ENCODE measurements around the gene FAAP20. TPM values are rescaled to one million over a fixed set of nuclear protein-coding genes. Genes with fewer than 3 reads are reported as not detected.
A peak's percentile ranks its signal among the peaks of the same experiment; 100 is the strongest.

FAAP20 gene, protein sequence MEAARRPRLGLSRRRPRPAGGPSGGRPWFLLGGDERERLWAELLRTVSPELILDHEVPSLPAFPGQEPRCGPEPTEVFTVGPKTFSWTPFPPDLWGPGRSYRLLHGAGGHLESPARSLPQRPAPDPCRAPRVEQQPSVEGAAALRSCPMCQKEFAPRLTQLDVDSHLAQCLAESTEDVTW
- total RNA-seq (100 to 1,000 TPM in 1 of 9 donors, 10 to 100 TPM in 8; 26.4 to 106 (median 49.3) TPM), polyA plus RNA-seq (100 to 1,000 TPM in 2 of 3 donors, 1 to 10 TPM in 1; 2.7 to 185 (median 160) TPM)
- long read RNA-seq, donor 1, transcript FAAP20-202 (4 exons, 729 nt): major isoform, 22 of 25 reads
- long read RNA-seq, donor 1, partial matches to known transcripts: 0 of 25 reads
- long read RNA-seq, donor 1, other reads (novel, unspliced or antisense): 0 of 25 reads
- long read RNA-seq, donor 2, transcript FAAP20-202 (4 exons, 729 nt): major isoform, 8 of 9 reads
- long read RNA-seq, donor 2, partial matches to known transcripts: 0 of 9 reads
- long read RNA-seq, donor 2, other reads (novel, unspliced or antisense): 0 of 9 reads
- long read RNA-seq, donor 3, full-length matches to known transcripts: 14 of 14 reads
- long read RNA-seq, donor 3, partial matches to known transcripts: 0 of 14 reads
- long read RNA-seq, donor 3, other reads (novel, unspliced or antisense): 0 of 14 reads
- long read RNA-seq, donor 4, transcript FAAP20-202 (4 exons, 729 nt): major isoform, 8 of 14 reads
- long read RNA-seq, donor 4, partial matches to known transcripts: 2 of 14 reads
- long read RNA-seq, donor 4, other reads (novel, unspliced or antisense): 3 of 14 reads
- long read RNA-seq, donor 5, transcript FAAP20-202 (4 exons, 729 nt): major isoform, 49 of 99 reads
- long read RNA-seq, donor 5, partial matches to known transcripts: 12 of 99 reads
- long read RNA-seq, donor 5, other reads (novel, unspliced or antisense): 31 of 99 reads
- long read RNA-seq, donor 6, transcript FAAP20-202 (4 exons, 729 nt): major isoform, 7 of 14 reads
- long read RNA-seq, donor 6, partial matches to known transcripts: 3 of 14 reads
- long read RNA-seq, donor 6, other reads (novel, unspliced or antisense): 1 of 14 reads
- long read RNA-seq, donor 7, transcript FAAP20-202 (4 exons, 729 nt): major isoform, 11 of 18 reads
- long read RNA-seq, donor 7, partial matches to known transcripts: 0 of 18 reads
- long read RNA-seq, donor 7, other reads (novel, unspliced or antisense): 0 of 18 reads
- long read RNA-seq, donor 8, full-length matches to known transcripts: 26 of 26 reads
- long read RNA-seq, donor 8, partial matches to known transcripts: 0 of 26 reads
- long read RNA-seq, donor 8, other reads (novel, unspliced or antisense): 0 of 26 reads
- long read RNA-seq, donor 9, transcript FAAP20-202 (4 exons, 729 nt): major isoform, 24 of 30 reads
- long read RNA-seq, donor 9, partial matches to known transcripts: 0 of 30 reads
- long read RNA-seq, donor 9, other reads (novel, unspliced or antisense): 0 of 30 reads
- long read RNA-seq, donor 10, transcript FAAP20-202 (4 exons, 729 nt): major isoform, 10 of 13 reads
- long read RNA-seq, donor 10, partial matches to known transcripts: 0 of 13 reads
- long read RNA-seq, donor 10, other reads (novel, unspliced or antisense): 0 of 13 reads

DNA sequence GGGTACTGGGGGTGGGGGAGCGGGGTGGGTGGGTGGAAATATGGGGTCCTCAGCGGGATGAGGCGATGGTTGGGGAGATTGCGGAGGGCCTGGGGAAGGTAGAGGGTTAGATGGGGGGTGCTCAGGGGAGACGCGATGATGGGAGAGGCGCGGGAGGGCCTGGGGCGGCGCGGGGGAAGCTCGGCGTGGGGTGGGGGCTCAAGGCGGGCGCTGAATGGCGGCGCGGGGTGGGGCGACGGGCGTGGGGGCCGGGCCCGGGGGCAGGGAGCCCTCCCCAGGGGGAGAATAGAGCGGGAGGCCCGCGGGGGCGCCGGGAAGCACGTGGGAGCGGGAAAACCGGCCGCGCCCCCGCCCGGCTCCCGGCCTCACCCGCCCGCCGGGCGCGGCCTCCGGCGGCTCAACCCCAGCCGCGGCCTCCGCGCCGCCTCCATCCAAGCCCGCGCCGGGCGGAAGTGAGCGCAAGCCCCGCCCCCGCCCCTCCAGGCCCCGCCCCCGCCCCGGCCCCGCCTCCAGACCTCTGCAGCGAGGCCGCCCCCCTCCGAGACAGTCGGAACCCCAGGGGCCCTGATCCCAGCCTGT lies at the start of gene FAAP20:
Gene FAAP20 (minus strand): TSS at position 454 of the 579 bp plus-strand sequence. CDS start 23 bp downstream, at position 431.
- H3K4me3 ChIP-seq: peak within 1 kb of the TSS; percentile 11 to 84 (median 30)
- WGBS, 4 donors: 2 to 3% (median 3%) methylated on average over 5 to 50 of the region's 63 CpGs; no CpG with 5 or more reads in 1 of the 4 donors
- intact Hi-C loops (cut with DNase I): loop anchor here in 1 of 2 donors (10.0 kb wide), 1 partner anchor 350 kb away; no protein-coding TSS in a partner anchor
- H3K4me1 ChIP-seq (replicated peaks in 1 of 2): peaks cover 14 to 53% of the 10 kb centered on the region in 2 donors
- no peaks in the 10 kb centered on the region for H3K36me3 ChIP-seq (replicated peaks in 1 of 2)
- H3K27me3 ChIP-seq: no peaks in the 10 kb centered on the region
- no peaks in the 10 kb centered on the region for H3K9me3 ChIP-seq (replicated peaks in 1 of 3)
- H3K27ac ChIP-seq: peak within 1 kb of the TSS; percentile 8 to 97 (median 87)
- peak in 1 of 2 donors; percentile 46 for TF ChIP-seq POLR2A (IDR thresholded peaks at IDR 0.05)
- TF ChIP-seq, protein P1, sequence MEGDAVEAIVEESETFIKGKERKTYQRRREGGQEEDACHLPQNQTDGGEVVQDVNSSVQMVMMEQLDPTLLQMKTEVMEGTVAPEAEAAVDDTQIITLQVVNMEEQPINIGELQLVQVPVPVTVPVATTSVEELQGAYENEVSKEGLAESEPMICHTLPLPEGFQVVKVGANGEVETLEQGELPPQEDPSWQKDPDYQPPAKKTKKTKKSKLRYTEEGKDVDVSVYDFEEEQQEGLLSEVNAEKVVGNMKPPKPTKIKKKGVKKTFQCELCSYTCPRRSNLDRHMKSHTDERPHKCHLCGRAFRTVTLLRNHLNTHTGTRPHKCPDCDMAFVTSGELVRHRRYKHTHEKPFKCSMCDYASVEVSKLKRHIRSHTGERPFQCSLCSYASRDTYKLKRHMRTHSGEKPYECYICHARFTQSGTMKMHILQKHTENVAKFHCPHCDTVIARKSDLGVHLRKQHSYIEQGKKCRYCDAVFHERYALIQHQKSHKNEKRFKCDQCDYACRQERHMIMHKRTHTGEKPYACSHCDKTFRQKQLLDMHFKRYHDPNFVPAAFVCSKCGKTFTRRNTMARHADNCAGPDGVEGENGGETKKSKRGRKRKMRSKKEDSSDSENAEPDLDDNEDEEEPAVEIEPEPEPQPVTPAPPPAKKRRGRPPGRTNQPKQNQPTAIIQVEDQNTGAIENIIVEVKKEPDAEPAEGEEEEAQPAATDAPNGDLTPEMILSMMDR (IDR thresholded peaks at IDR 0.05): no peak
- DNase-seq: peak in 1 of 7 donors; percentile 73

DNA sequence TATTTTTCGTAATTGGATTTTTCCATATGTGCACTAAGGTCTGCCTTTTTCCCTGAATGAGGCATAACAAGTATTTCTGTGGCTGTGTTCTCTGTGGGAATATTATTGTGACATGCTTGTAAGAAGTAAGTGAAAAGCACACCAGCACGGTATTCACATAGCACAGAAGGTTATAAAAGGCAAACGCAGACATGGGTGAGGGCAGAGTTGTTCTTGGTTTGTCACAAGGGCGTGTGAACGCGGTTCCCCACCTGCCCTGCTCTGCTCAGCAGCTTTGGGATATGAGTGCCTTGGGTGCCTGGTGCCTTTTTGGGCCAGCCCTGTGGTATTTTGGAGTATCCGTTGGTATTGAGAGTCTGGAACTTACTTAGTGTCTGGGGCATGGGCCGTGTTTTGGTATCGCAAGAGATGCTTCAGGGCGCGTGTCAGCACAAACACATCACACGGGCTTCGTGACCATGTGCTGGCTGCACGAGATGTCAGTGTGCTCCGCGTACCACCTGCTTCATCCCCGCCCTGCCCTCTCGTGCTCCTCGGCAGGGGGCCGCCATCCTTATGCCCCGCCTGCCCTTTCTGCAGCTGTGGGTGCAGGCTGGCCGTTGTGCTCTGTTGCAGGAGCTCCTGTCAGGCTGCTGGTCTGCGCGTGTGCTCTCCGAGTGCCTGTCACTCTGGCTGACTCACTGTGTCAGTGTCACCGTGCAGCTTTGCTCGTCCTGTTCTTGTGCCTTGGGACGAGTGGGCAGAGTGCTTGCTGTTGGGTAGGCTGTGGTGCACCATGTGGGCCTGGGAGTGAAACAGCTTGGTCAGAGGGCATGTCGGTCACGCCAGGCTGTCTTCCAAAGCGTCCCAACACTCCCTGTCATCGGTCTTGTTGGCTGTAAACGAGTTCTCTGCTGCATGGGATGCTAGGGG lies 48.5 kb upstream of the FAAP20 start:
- intact Hi-C loops (cut with DNase I): no loop called here
- DNase-seq: peak in 5 of 7 donors; percentile 31 to 75 (median 51)
- peaks cover 33 to 63% of the 10 kb centered on the region in 2 donors for H3K4me1 ChIP-seq (replicated peaks in 1 of 2)
- H3K9me3 ChIP-seq (replicated peaks in 1 of 3): no peaks in the 10 kb centered on the region
- H3K27ac ChIP-seq: peak overlapping the region in 1 of 5 donors; percentile 21
- WGBS, 4 donors: 66 to 80% (median 70%) methylated on average over 25 to 33 of the region's 33 CpGs
- H3K4me3 ChIP-seq: no peak overlapping the region
- H3K27me3 ChIP-seq: no peaks in the 10 kb centered on the region
- no peak for TF ChIP-seq POLR2A (IDR thresholded peaks at IDR 0.05)
- TF ChIP-seq, protein P1 (IDR thresholded peaks at IDR 0.05): no peak
- no peaks in the 10 kb centered on the region for H3K36me3 ChIP-seq (replicated peaks in 1 of 2)

DNA sequence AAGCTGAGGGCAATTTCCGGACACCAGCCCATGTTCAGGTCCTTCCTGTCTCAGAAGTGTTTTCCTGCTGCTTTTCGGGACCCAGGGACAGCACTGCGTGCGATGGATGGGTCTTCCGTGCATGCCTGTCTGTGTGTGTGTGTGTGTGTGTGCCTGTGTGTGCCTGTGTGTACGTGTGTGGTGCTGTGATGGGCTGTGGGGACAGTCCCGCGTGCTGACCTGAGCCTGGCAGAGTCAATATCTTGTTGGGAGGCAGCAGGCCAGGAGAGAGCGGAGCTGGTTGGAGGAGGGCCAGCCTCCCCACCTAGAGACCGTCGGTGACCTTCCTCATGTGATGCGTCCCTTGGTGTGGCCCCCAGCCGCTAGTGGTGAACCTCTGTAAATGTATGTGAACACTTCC lies 47.2 kb upstream of the FAAP20 start:
- no peak for DNase-seq
- Histone ChIP-seq H3K4me1 (replicated peaks in 1 of 2) (peaks cover 22 to 63% of the 10 kb centered on the region in 2 donors), H3K36me3 (replicated peaks in 1 of 2) (no peaks in the 10 kb centered on the region), H3K4me3 (no peak overlapping the region), H3K9me3 (replicated peaks in 1 of 3) (no peaks in the 10 kb centered on the region), H3K27ac (peak overlapping the region in 1 of 5 donors; percentile 23), H3K27me3 (no peaks in the 10 kb centered on the region)
- TF ChIP-seq POLR2A (IDR thresholded peaks at IDR 0.05): no peak
- TF ChIP-seq, protein P1 (IDR thresholded peaks at IDR 0.05): no peak
- WGBS, 4 donors: 65 to 77% (median 68%) methylated on average over 10 to 13 of the region's 13 CpGs
- intact Hi-C loops (cut with DNase I): no loop called here
